ENCODE measurements around the gene PIP4K2A. TPM values are rescaled to one million over a fixed set of nuclear protein-coding genes. Genes with fewer than 3 reads are reported as not detected.

PIP4K2A gene
- total and polyA plus RNA-seq, 2 donors (not counting 3 experiments of a cell fraction or from before 2014, with no cell fraction given) = 11.8 to 32.6 TPM

DNA sequence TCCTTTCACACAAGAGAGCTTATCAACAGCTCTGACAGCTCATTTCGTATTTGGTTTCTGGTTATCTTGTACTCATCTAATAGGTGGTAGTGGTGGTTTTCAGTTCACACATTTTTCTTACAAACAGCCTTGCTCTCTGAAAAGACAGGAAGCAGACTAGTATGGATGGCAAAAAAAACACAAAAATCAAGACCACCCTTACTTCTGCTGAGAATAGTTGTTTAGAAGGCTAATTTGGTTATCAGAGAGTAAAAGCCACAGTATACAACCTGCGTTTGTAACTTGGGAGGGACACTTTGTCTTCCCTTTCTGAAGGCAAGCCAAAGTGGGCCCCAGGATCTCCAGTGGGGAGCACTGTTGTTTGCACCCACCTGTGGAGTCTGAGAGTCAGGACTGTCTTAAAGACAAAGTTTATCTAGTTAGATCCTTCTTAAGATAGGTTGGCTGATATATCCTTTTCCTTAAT, 68.0 kb downstream of the PIP4K2A start:
- FAIRE-seq (no peak), DNase-seq (ENCODE audit: low read depth, low spot score) (no peak)
- Histone ChIP-seq H3K27ac (ENCODE audit: insufficient read depth, low read depth, low read length) (no peak overlapping the region), H3K4me1 (ENCODE audit: control insufficient read depth, extremely low read depth, insufficient read depth, low read length) (peaks cover 34% of the 10 kb centered on the region), H3K36me3 (ENCODE audit: control insufficient read depth in 2 of 2, extremely low read depth in 1 of 2, insufficient read depth in 2 of 2, low read length in 2 of 2) (no peaks in the 10 kb centered on the region), H3K27me3 (ENCODE audit: control insufficient read depth in 2 of 2, insufficient read depth in 2 of 2, low read length in 2 of 2) (no peaks in the 10 kb centered on the region), H3K4me2 (ENCODE audit: insufficient read depth, low read length) (no peak overlapping the region), H3K79me2 (ENCODE audit: control insufficient read depth, insufficient read depth, low read length) (peaks cover 4% of the 10 kb centered on the region), H4K20me1 (replicated peaks; ENCODE audit: control insufficient read depth, extremely low read depth, insufficient read depth, low read length) (no peaks in the 10 kb centered on the region), H3K4me3 (replicated peaks in 1 of 3; ENCODE audit: insufficient read depth in 1 of 3, low read depth in 1 of 3, low read length in 3 of 3) (no peak overlapping the region), H3K9me3 (replicated peaks; ENCODE audit: control insufficient read depth, insufficient read depth, low read length) (no peaks in the 10 kb centered on the region), H3K9ac (replicated peaks; ENCODE audit: extremely low read depth, insufficient read depth, low read length) (no peak overlapping the region), H3K9me1 (replicated peaks; ENCODE audit: control insufficient read depth, extremely low read depth, insufficient read depth, low read length) (no peaks in the 10 kb centered on the region), H2AFZ (ENCODE audit: low read depth, low read length) (no peak overlapping the region)
- TF ChIP-seq POLR2A (IDR thresholded peaks at IDR 0.05; ENCODE audit: low read depth, low read length) (no peak), JUN (IDR thresholded peaks at IDR 0.05; ENCODE audit: borderline replicate concordance, insufficient read depth, insufficient read length, low read depth) (no peak), EZH2 (IDR thresholded peaks at IDR 0.05; ENCODE audit: borderline replicate concordance, low read depth, low read length, severe bottlenecking) (no peak), POLR2AphosphoS5 (IDR thresholded peaks at IDR 0.05; ENCODE audit: insufficient read depth, low read depth, low read length) (no peak), MYC (IDR thresholded peaks at IDR 0.05; ENCODE audit: low read depth, low read length) (no peak), GATA2 (IDR thresholded peaks at IDR 0.05; ENCODE audit: insufficient read depth, insufficient read length, low read depth, low read length) (no peak), FOS (IDR thresholded peaks at IDR 0.05; ENCODE audit: borderline replicate concordance, insufficient read depth, low read length) (no peak)
- BruUV-seq (replicated peaks) = no TSS peak
- CTCF ChIA-PET = no interaction called here
- POLR2A ChIA-PET = no interaction called here
- intact Hi-C loops (cut with micrococcal nuclease) (no loop called here), dilution Hi-C loops (cut with MboI; ENCODE audit: extremely low pct_ligation_motif_present, low sequenced_read_pairs) (no loop called here)

DNA sequence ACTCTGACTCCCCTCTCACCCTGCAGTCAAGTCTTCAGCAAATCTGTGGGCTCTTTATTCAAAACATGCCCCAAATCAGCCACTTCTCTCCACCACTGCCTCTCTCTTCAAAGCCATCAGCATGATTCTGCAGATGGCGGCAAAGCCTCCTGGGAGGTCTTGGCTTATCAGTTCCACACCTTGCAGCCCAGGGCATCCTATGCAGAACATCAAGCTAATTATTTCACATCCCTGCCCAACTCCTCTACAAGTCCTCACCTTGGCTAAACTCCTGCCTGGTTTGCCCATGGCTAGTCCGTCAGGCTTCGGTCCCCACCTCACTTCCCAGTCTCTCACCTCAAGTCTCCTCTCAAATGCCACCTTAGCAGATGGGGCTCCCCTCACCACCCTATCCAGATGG, 70.2 kb downstream of the PIP4K2A start:
- FAIRE-seq = no peak
- dilution Hi-C loops (cut with MboI; ENCODE audit: extremely low pct_ligation_motif_present, low sequenced_read_pairs) (no loop called here), intact Hi-C loops (cut with micrococcal nuclease) (no loop called here)
- CTCF ChIA-PET = no interaction called here
- no peaks in the 10 kb centered on the region for H3K9me1 ChIP-seq (replicated peaks; ENCODE audit: control insufficient read depth, extremely low read depth, insufficient read depth, low read length)
- TF ChIP-seq EZH2 (IDR thresholded peaks at IDR 0.05; ENCODE audit: borderline replicate concordance, low read depth, low read length, severe bottlenecking) = no peak
- no peak for DNase-seq (ENCODE audit: low read depth, low spot score)
- no TSS peak for BruUV-seq (replicated peaks)
- H3K9ac ChIP-seq (replicated peaks; ENCODE audit: extremely low read depth, insufficient read depth, low read length) = no peak overlapping the region
- no peak overlapping the region for H3K4me2 ChIP-seq (ENCODE audit: insufficient read depth, low read length)
- no peak overlapping the region for H3K4me3 ChIP-seq (replicated peaks in 1 of 3; ENCODE audit: insufficient read depth in 1 of 3, low read depth in 1 of 3, low read length in 3 of 3)
- H3K79me2 ChIP-seq (ENCODE audit: control insufficient read depth, insufficient read depth, low read length) = peaks cover 6% of the 10 kb centered on the region
- H3K36me3 ChIP-seq (ENCODE audit: control insufficient read depth in 2 of 2, extremely low read depth in 1 of 2, insufficient read depth in 2 of 2, low read length in 2 of 2) = no peaks in the 10 kb centered on the region
- no peaks in the 10 kb centered on the region for H3K27me3 ChIP-seq (ENCODE audit: control insufficient read depth in 2 of 2, insufficient read depth in 2 of 2, low read length in 2 of 2)
- no peaks in the 10 kb centered on the region for H3K9me3 ChIP-seq (replicated peaks; ENCODE audit: control insufficient read depth, insufficient read depth, low read length)
- POLR2A ChIA-PET = no interaction called here
- H4K20me1 ChIP-seq (replicated peaks; ENCODE audit: control insufficient read depth, extremely low read depth, insufficient read depth, low read length) = peaks cover 3% of the 10 kb centered on the region
- H2AFZ ChIP-seq (ENCODE audit: low read depth, low read length) = no peak overlapping the region
- peaks cover 27% of the 10 kb centered on the region for H3K4me1 ChIP-seq (ENCODE audit: control insufficient read depth, extremely low read depth, insufficient read depth, low read length)
- no peak overlapping the region for H3K27ac ChIP-seq (ENCODE audit: insufficient read depth, low read depth, low read length)
